BLaER1 treated with 17β-estradiol and CSF1 and Interleukin-3, amounts not matched to agents 10 nM and 100 nM (cell line): Measurements from ENCODE around the gene NOS1AP.

ENCODE experiments used
- H3K27ac ChIP-seq, 11 experiments: shearing (Covaris generic); formaldehyde crosslinking; 2 replicates each; pipeline ENCODE4 v1.8.1; 2022
- H3K27me3 ChIP-seq, 11 experiments: shearing (Covaris generic); formaldehyde crosslinking; 2 replicates each; pipeline ENCODE4 v1.8.1; 2022
- H3K36me3 ChIP-seq, 11 experiments: shearing (Covaris generic); formaldehyde crosslinking; 2 replicates each; pipeline ENCODE4 v1.8.1; 2022
- H3K4me1 ChIP-seq, 10 experiments: shearing (Covaris generic); formaldehyde crosslinking; 2 replicates each; pipeline ENCODE4 v1.8.1; 2022
- H3K4me2 ChIP-seq, 11 experiments: shearing (Covaris generic); formaldehyde crosslinking; 2 replicates each; pipeline ENCODE4 v1.8.1; 2022
- H3K4me3 ChIP-seq, 10 experiments: shearing (Covaris generic); formaldehyde crosslinking; 2 replicates each; pipeline ENCODE4 v1.8.1; 2022
- H3K9ac ChIP-seq, 11 experiments: shearing (Covaris generic); formaldehyde crosslinking; 2 replicates each; pipeline ENCODE4 v1.8.1; 2022
- H3K9me3 ChIP-seq, 11 experiments: shearing (Covaris generic); formaldehyde crosslinking; replicated peaks in 1 of 11; 2 replicates each; pipeline ENCODE4 v1.8.1; 2022
- H4K20me1 ChIP-seq, 11 experiments: shearing (Covaris generic); formaldehyde crosslinking; 2 replicates each; pipeline ENCODE4 v1.8.1; 2022
- Cebpa-rat ChIP-seq, 11 experiments: shearing (Covaris generic); IDR thresholded peaks; 2 replicates each; pipeline ENCODE4 v1.8.1; 2022

The NOS1AP gene

DNA sequence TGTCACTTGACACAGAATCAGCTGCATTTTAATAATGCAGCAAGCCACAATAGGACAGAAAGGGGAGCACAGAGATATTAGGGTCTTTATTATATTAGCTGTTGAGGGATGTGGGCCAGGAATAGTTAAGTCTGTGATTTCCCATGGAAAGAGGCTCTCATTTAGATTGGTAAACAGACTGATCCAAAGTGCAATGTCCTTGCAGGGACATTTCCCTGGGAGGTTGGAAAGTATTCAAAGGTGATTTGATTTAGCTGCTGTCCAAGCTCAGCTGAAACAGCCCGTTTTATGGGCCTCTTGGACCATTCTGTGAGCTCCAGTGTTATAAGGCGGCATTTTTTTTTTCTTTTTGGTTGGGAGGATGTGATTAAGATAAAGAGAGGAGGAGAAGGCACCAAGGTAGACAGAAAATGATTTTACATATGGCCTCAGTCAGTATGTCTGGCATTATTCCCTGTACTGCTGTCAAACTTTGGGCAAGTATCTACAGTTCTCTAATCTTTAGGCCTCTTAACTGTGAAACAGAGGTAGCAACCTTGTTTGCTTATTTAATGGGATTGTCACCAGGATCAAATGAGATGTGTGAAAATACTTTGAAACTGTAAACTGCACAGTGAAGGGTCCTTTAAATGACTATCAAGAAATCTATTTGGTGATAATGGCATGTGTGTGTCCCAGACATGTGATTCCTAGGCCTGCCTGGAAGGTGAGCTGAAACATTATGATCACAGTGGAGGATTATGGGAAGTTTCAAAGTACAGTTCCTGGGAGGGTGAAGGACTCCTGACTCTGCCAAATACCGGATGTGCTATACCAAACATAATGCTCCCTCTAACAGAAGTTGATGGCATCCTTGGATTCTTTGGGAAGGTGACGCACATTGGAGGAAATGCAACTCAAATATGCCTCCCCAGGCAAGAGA, 62.2 kb downstream of the NOS1AP start:
- H3K27me3 ChIP-seq = no peaks in the 10 kb centered on the region
- peaks cover 0 to 8% (median 0%) of the 10 kb centered on the region in 10 experiments; a peak in 5 of 20 replicates for H3K4me1 ChIP-seq
- no peaks in the 10 kb centered on the region for H3K36me3 ChIP-seq
- TF ChIP-seq Cebpa-rat (IDR thresholded peaks at IDR 0.05) = no peak
- no peak overlapping the region for H3K4me3 ChIP-seq
- H3K9me3 ChIP-seq = no peaks in the 10 kb centered on the region
- H3K9ac ChIP-seq = no peak overlapping the region
- no peak overlapping the region for H3K4me2 ChIP-seq
- H4K20me1 ChIP-seq = no peaks in the 10 kb centered on the region
- no peak overlapping the region for H3K27ac ChIP-seq

DNA sequence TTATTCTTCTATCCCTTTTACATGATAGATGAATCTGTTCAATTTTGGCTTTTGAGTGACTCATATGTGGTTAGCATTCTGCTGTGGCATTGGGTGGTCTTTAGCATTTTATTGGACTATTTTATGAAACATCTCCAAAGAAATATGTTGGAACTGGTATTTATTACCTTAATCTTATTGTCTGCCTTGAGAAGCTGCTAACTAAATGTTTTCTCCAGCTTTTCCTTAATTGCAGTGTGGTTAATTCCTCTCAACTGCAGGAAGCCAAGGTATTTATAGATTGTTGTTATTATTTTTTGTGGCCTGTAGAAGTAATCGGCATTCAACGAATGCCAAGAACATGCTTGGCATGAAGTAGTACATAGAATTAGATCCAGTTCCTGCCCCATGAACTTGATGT, 64.1 kb downstream of the NOS1AP start:
- no peak for TF ChIP-seq Cebpa-rat (IDR thresholded peaks at IDR 0.05)
- peak overlapping the region in 6 of 11 experiments; percentile 1 to 41 (median 32); a peak in 9 of 22 replicates for H3K4me2 ChIP-seq

DNA sequence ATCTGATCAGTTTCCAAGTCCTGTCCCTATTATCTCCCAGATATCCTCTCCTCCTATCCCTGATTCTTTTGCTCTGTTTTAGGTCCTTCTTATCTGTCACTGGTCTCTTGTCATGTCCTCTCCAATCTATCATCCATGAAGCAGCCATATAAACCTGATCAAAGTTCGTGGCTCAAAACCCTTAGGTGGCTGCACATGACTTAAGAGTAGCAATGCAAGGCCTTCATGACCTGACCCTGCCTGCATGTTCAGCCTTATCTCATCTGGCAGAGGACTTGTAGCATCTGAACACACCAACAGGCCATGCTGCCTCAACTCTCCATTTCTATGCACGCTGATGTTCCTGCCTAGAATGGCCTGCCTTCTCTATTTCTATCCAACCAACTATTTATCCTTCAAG, 65.2 kb downstream of the NOS1AP start:
- H3K36me3 ChIP-seq = no peaks in the 10 kb centered on the region
- H3K4me3 ChIP-seq = no peak overlapping the region
- H3K27ac ChIP-seq = no peak overlapping the region
- no peaks in the 10 kb centered on the region for H3K9me3 ChIP-seq
- no peak overlapping the region for H3K4me2 ChIP-seq
- H3K9ac ChIP-seq = no peak overlapping the region
- no peaks in the 10 kb centered on the region for H4K20me1 ChIP-seq
- peaks cover 0 to 33% (median 26%) of the 10 kb centered on the region in 10 experiments; a peak in 17 of 20 replicates for H3K4me1 ChIP-seq
- TF ChIP-seq Cebpa-rat (IDR thresholded peaks at IDR 0.05) = no peak
- H3K27me3 ChIP-seq = no peaks in the 10 kb centered on the region; a peak in 1 of 22 replicates

More for the DNA sequence above, 64.1 kb downstream of the NOS1AP start:
- Histone ChIP-seq H3K4me1 (peaks cover 0 to 25% (median 18%) of the 10 kb centered on the region in 10 experiments; a peak in 17 of 20 replicates), H3K9me3 (no peaks in the 10 kb centered on the region), H3K4me3 (no peak overlapping the region), H3K36me3 (no peaks in the 10 kb centered on the region), H3K27ac (no peak overlapping the region), H3K27me3 (no peaks in the 10 kb centered on the region; a peak in 1 of 22 replicates), H3K9ac (no peak overlapping the region), H4K20me1 (no peaks in the 10 kb centered on the region)

DNA sequence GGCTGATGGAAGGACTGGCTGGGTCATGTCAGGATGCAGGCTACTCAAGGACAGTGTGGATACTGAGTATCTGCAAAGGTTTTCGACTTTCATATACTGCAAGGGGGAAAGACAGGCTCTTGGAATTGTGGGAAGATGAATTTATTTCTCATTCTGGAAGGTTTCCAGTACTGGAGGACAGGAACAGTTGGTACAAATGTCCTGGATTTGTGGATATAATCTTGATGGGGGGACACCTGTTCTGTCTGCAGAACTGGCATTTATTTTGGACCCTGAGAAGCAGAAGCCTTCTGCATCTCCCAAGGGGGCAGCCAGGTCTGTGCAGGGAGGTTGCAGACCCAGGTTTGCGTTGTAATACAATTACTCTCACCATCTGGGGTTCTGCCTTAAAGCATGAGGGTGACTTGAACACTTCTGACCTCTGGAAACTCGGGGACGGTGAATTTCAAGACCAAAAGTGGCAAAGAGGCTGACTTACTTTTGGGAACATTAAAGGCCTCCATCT, 65.8 kb downstream of the NOS1AP start:
- Histone ChIP-seq H3K27me3 (no peaks in the 10 kb centered on the region; a peak in 1 of 22 replicates), H3K4me1 (peaks cover 0 to 33% (median 26%) of the 10 kb centered on the region in 10 experiments; a peak in 17 of 20 replicates), H4K20me1 (no peaks in the 10 kb centered on the region)

DNA sequence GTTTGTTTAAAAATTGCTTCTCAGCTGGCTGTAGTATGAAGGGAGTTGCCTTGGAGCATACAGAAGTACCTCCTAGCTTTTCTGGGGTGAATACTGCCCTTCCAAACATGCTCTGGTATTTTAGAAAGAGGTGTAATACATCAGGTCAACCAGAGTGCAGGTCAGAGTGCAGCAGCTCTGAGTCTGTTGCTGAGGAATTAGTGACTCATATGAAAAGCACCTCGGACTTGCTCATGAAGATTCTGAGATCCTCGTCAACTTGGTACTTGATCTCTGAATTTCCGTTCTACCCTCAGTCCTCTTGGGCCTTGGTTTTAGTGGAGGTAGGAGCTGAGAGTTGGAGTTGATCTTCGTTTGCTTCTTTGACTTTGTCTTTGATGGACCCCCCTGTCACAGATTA, 67.3 kb downstream of the NOS1AP start:
- peaks cover 5 to 37% (median 27%) of the 10 kb centered on the region in 10 experiments; a peak in 19 of 20 replicates for H3K4me1 ChIP-seq
- 0 out of 22 replicates have a peak, but pooled peaks cover 0 to 4% (median 0%) of the 10 kb centered on the region in 11 experiments for H3K9me3 ChIP-seq
- H4K20me1 ChIP-seq = no peaks in the 10 kb centered on the region
- peak overlapping the region in 2 of 11 experiments; percentile 37 to 57; a peak in 2 of 22 replicates for H3K27ac ChIP-seq
- H3K9ac ChIP-seq = no peak overlapping the region
- no peak overlapping the region for H3K4me3 ChIP-seq
- peak overlapping the region in 8 of 11 experiments; percentile 60 to 78 (median 73); a peak in 13 of 22 replicates for H3K4me2 ChIP-seq
- no peak for TF ChIP-seq Cebpa-rat (IDR thresholded peaks at IDR 0.05)
- no peaks in the 10 kb centered on the region for H3K36me3 ChIP-seq
- peaks cover 0 to 1% (median 0%) of the 10 kb centered on the region in 11 experiments; a peak in 2 of 22 replicates for H3K27me3 ChIP-seq

More for the DNA sequence above, 65.8 kb downstream of the NOS1AP start:
- Histone ChIP-seq H3K27ac (no peak overlapping the region), H3K4me3 (no peak overlapping the region), H3K4me2 (no peak overlapping the region), H3K9me3 (no peaks in the 10 kb centered on the region), H3K36me3 (no peaks in the 10 kb centered on the region), H3K9ac (no peak overlapping the region)
- no peak for TF ChIP-seq Cebpa-rat (IDR thresholded peaks at IDR 0.05)

DNA sequence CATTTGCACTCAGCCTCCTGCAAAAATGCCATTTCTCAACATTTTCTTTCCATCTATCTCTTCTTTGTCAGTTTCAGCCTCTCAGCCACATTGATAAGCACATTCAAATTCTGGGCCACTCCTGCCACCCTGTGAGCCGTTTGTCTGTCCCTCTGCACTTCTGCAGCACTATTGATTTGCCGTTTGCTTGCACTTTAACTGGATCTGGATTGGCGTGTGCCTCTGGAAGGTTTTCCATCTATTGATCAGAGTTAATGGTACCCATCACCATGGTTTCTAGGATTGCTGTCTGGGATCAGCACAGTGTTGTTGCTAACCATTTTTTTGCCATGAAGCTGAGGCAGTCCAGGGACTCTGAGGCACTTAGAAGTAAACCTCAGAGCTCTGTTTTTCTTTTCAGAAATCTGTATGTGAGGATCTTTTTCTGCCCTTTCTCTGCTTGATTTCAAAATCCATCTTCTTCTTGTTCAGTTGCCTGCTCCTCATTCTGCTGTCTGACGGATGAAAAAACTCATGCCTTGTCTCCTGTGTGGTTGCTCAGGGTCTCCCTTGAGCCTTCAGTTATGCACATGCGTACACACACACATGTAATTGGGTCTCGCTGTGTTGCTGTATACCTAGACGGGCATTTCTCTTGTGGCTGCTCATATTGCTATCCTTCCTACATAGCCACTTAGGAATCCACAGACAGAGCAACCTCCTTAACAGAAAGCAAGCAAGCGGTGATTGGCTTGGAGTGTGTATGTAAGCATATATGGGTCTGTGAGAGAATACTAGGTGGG, 67.9 kb downstream of the NOS1AP start:
- H3K36me3 ChIP-seq = no peaks in the 10 kb centered on the region
- H3K4me2 ChIP-seq = peak overlapping the region in 10 of 11 experiments; percentile 12 to 78 (median 68); a peak in 20 of 22 replicates
- peaks cover 0 to 4% (median 0%) of the 10 kb centered on the region in 11 experiments; a peak in 2 of 22 replicates for H3K27me3 ChIP-seq
- H3K27ac ChIP-seq = peak overlapping the region in 6 of 11 experiments; percentile 5 to 57 (median 36); a peak in 6 of 22 replicates
- H3K9ac ChIP-seq = peak overlapping the region in 2 of 11 experiments; percentile 16 to 38; a peak in 2 of 22 replicates
- H3K4me1 ChIP-seq = peaks cover 7 to 42% (median 29%) of the 10 kb centered on the region in 10 experiments; a peak in 19 of 20 replicates
- no peak overlapping the region for H3K4me3 ChIP-seq
- TF ChIP-seq Cebpa-rat (IDR thresholded peaks at IDR 0.05) = no peak
- H4K20me1 ChIP-seq = no peaks in the 10 kb centered on the region
- H3K9me3 ChIP-seq = 0 out of 22 replicates have a peak, but pooled peaks cover 0 to 4% (median 0%) of the 10 kb centered on the region in 11 experiments

DNA sequence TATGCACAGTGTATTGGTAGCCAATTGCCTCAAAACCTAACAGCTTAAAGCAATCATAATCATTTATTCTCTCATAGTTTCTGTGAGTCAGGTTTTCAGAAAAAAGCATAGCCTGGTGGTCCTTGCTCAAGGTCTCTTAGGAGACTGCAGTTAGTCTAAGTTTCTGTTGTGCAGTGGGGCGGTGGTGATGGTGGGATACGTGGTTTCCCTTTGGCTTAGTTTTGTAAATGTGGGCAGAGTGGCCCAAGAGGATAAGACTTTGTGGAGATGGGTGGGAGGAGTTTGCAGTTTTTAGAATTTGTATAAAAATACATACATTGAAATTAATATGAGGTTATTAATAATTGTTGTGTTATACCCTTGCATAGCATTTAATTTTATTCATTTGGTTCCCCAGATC, 68.6 kb downstream of the NOS1AP start:
- peaks cover 7 to 49% (median 32%) of the 10 kb centered on the region in 10 experiments; a peak in 19 of 20 replicates for H3K4me1 ChIP-seq
- TF ChIP-seq Cebpa-rat (IDR thresholded peaks at IDR 0.05) = 0 out of 22 replicates have a peak, but pooled peaks of 1 of the 11 experiments have one; percentile 52
- no peak overlapping the region for H3K4me3 ChIP-seq
- H3K4me2 ChIP-seq = peak overlapping the region; percentile 5 to 78 (median 63); a peak in 20 of 22 replicates
- peaks cover 0 to 4% (median 0%) of the 10 kb centered on the region in 11 experiments; a peak in 2 of 22 replicates for H3K27me3 ChIP-seq
- peak overlapping the region in 3 of 11 experiments; percentile 6 to 38 (median 31); a peak in 3 of 22 replicates for H3K9ac ChIP-seq
- H3K36me3 ChIP-seq = no peaks in the 10 kb centered on the region
- H3K27ac ChIP-seq = peak overlapping the region in 6 of 11 experiments; percentile 32 to 72 (median 61); a peak in 11 of 22 replicates
- 0 out of 22 replicates have a peak, but pooled peaks cover 0 to 4% (median 0%) of the 10 kb centered on the region in 11 experiments for H3K9me3 ChIP-seq
- no peaks in the 10 kb centered on the region for H4K20me1 ChIP-seq

DNA sequence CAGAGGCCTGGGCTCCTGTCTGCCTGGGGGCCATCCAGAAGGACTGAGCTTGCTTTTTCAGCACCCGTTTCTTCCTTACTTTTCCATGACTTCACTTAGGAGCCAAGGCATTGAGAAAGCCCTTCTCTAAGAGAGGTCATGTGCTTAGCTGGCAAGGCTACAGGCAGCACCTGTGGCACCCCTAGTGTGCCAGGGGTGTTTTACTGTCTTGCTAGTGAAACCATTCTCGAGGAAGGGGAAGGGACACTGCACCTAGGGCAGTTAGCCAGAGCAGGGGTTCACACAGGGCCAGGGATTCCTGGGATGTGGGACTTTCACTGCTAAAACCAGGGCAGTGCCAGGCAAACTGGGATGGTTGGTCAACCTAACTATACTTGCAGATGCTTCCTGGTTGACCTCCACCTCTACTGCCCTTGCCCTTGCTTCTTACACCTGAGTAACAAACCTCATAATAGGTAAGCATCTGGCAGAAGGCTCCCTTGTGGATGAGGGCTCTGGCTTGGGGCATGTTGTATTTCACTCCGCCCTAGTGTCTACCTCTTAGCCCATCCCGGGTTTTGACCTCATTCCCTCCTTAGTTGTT, 69.2 kb downstream of the NOS1AP start:
- Histone ChIP-seq H3K4me1 (peaks cover 7 to 51% (median 32%) of the 10 kb centered on the region in 10 experiments; a peak in 19 of 20 replicates), H3K9ac (peak overlapping the region in 2 of 11 experiments; percentile 6 to 31; a peak in 2 of 22 replicates), H3K36me3 (no peaks in the 10 kb centered on the region), H3K4me2 (peak overlapping the region; percentile 12 to 78 (median 63); a peak in 21 of 22 replicates), H3K27me3 (peaks cover 0 to 4% (median 0%) of the 10 kb centered on the region in 11 experiments; a peak in 2 of 22 replicates), H3K4me3 (no peak overlapping the region), H3K27ac (peak overlapping the region in 7 of 11 experiments; percentile 14 to 72 (median 59); a peak in 13 of 22 replicates), H3K9me3 (0 out of 22 replicates have a peak, but pooled peaks cover 0 to 4% (median 0%) of the 10 kb centered on the region in 11 experiments), H4K20me1 (no peaks in the 10 kb centered on the region)
- TF ChIP-seq Cebpa-rat (IDR thresholded peaks at IDR 0.05) = no peak
